ENCODE data around the gene RREB1.

Gene RREB1, protein sequence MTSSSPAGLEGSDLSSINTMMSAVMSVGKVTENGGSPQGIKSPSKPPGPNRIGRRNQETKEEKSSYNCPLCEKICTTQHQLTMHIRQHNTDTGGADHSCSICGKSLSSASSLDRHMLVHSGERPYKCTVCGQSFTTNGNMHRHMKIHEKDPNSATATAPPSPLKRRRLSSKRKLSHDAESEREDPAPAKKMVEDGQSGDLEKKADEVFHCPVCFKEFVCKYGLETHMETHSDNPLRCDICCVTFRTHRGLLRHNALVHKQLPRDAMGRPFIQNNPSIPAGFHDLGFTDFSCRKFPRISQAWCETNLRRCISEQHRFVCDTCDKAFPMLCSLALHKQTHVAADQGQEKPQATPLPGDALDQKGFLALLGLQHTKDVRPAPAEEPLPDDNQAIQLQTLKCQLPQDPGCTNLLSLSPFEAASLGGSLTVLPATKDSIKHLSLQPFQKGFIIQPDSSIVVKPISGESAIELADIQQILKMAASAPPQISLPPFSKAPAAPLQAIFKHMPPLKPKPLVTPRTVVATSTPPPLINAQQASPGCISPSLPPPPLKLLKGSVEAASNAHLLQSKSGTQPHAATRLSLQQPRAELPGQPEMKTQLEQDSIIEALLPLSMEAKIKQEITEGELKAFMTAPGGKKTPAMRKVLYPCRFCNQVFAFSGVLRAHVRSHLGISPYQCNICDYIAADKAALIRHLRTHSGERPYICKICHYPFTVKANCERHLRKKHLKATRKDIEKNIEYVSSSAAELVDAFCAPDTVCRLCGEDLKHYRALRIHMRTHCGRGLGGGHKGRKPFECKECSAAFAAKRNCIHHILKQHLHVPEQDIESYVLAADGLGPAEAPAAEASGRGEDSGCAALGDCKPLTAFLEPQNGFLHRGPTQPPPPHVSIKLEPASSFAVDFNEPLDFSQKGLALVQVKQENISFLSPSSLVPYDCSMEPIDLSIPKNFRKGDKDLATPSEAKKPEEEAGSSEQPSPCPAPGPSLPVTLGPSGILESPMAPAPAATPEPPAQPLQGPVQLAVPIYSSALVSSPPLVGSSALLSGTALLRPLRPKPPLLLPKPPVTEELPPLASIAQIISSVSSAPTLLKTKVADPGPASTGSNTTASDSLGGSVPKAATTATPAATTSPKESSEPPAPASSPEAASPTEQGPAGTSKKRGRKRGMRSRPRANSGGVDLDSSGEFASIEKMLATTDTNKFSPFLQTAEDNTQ (N-terminal part only)

DNA sequence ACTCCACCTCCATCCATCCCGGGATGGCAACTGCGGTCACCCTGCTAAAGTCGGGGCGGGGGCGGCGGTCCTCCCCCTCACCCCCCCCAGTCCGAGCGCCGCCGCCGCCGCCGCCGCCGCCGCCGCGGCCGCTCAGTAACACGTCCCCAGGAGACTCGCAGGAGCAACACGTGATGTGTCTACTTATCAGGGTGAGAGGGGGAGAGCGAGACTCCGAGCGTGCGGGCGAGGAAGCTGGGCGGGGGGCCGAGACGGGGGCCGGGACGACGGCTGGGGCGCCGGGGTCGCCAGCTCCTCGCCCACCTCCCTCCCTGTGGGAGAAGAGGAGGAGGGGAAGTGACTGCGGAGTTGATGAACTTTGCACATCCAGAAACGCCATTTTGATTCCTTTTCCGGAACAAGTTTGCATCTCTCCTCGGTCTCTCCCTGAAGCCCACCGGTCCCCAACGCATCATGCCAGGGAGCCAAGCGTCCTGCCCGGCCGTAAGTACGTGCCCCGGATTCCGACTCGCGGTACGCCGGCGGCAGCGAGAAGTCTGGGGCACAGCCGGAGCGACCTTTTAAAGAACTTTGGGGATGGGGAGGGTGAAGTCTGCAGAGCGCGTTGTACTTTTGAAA, at the start of gene RREB1:
RREB1 (plus strand) TSS at position 384 of the 618 bp plus-strand sequence. CDS start 73,951 bp downstream, outside the sequence.
- peak; percentile 34 to 73 for DNase-seq

DNA sequence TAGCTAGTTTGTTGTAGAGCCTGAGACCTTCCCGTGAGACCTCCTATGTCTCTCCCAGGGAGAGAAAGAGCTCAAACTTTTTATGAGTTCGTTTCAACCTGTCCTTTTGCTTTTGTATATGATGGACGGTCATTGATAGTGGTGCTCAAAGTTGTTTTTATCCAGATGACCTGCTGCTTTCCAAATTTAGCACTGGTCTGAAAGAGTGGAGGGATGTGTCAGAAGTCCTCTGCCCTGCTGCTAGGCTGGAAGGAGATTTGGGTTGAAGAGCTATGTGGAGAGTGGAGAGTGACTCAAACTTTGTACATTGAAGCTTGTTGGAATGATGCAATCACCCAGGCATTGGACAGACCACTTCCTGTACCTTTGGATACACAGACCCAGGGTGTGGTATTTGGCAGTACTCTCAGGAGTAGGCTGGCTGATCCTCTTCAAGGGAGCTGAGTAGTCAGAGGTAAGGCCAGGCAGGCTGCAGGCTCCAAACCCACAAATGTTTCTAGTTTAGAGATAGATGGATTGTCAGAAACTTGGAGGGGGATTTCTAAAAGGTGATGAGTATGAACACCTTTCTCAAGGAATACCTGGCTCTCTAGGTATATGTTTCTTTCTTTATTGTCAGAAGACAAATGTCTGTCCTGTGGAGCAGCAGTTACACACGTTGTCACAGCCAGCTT, 49.4 kb upstream of the RREB1 start:
- DNase-seq = peak; percentile 71 to 74

DNA sequence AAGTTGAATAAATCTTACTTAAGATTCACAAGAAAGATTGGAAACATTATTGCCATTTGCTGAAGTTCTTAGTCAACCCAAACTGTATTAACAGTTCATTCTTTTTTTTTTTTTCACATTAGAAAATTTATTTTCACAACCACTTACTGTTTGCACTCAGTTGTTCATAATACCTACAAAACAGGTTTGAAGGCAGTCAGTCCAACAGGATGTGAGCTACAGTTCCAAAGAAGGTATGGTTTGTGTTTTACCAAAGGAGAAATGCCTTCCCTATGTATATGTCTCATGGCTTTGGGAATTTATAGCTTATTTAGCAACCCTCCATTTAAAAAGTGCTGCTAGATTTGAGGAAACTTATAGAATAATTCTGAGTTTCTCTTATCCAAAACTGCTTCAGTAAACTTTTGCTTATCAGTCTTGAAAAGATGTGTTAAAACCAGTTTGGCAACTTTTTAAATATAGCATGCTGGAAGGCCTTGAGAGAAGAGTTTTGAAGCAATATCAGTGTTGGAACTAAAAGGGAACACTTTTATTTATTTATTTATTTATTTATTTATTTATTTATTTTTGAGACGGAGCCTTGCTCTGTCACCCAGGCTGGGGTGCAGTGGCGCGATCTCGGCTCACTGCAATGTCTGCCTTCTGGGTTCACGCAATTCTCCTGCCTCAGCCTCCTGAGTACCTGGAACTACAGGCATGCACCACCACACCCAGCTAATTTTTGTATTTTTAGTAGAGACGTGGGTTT, 46.8 kb upstream of the RREB1 start:
- DNase-seq = no peak

DNA sequence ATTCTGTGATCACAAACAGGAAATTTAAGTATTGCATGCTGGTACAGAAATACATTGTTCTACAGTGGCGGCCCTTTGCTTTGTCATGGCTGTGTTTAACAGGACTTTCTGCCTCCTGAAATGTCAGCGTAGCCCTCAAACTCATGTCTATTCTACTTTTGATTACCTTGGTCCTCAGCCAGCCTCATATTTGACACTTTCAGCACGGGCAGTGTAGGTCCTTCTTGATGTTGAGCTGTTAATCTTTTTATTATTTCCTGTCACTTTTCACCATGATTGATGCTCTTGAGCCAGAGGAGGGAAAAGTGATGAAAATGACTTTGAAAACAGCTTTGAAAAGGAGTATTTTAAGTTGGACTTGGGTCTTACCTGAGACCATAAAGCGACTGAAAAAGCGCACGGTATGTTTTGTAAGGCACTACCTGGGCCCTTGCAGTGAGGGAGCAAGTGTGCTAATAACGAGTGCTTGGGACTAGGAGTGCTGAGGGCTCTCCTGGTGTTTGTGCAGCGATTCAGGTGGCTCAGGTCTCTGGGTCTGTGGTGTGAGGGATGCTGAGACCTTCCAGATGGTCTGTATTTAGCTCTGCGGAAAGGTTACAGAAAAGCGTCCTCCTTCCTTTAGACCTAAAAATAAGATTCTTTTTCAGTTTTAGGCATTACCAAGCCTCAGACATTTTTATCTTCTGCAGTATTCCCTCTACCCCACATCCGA, 45.2 kb upstream of the RREB1 start:
- DNase-seq = no peak

DNA sequence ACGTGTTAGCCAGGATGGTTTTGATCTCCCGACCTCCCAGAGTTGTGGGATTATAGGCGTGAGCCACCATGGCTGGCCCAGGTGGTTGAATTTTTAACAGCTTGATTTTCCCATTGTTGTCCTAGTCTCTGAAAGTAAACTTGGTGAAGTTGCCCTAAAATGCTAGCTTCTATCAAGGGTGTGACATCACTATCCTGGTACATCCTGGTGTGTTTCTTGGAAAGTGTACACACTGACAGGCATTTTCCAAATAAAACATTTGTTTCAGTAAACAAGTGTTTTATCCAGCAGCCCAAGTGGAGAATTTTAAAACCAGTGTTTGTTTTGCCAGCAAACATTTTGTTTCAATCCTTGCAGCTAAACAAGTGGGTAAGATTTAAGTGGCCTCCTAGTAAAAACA, 40.5 kb upstream of the RREB1 start:
- no peak for DNase-seq

DNA sequence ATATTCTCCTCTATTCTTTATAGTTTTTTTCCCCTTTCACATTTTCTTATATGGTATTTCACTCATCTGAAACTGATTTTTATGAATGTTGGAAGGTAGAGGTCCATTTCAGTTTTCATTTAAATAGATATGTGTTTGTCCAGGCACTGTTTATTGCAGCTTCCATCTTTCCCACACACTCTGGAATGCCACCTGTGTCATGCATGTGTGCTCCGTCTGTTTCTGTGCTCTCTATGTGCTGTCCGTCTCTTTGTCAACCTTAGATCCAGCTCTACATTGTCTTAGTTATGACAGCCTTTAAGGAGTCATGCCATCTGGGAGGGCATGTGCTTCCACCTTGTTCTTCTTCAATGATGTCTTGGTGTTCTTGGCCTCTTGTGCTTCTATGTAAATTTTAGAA, 36.4 kb upstream of the RREB1 start:
- no peak for DNase-seq

DNA sequence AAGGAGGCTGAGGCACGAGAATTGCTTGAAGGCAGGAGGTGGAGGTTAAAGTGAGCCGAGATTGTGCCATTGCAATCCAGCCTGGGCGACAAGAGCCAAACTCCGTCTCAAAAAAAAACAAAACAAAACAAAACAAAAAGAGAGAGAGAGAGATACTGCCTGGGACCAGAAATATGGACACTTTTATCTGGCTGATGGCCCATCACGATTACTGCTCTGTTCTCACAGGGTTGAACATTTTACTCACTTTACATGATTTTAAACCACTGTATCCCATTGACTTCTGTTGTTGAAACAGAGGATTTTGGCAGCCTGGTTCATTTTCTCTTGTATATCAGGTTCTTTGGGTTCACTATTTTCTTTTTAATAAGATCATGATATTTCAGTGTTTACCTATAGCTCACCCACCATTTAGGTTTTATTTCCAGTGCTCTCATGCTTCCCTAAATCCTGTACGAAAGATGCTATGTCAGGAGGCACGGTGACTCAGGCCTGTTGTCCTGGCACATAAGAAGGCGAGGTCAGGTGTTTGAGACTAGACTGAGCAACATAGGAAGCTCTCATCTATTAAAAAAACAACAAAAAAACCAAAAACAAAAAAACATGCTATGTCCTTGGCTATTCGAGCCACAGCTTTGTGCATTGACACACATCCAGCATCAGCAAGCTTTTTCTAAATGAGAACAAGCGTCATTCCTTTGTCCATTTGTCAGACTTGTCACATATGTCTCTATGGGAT, 34.5 kb upstream of the RREB1 start:
- no peak for DNase-seq

DNA sequence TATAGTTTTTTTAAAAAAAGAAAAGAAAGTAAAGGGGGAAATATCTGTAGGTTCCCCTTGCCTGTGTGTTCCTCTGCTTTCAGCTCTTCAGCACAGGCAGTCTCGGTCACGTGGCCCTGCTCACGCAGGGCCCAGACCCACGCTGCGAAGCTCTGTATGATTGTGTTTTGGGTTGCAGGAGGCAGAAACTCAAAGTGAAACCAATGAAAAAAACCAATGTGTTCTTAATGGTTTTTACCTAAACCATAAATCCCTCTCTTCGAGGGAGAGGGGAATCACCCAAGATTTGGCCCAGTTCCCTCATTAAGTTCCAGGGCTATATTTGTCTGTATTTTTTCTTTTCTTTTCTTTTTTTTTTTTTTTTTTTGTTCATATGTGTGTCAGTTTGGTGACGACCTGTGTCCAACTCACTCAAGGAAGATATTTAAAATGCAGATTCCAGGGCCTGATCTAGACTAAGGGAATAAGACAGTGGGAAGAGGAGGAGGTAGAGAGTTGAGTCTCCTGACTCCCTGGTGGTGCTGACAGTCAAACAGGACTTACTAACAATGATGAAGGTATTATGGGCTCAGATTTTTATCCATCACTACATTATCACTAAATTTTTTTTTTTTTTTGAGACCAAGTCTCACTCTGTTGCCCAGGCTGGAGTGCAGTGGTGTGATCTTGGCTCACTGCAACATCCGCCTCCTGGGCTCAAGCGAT, 33.8 kb upstream of the RREB1 start:
- no peak for DNase-seq

DNA sequence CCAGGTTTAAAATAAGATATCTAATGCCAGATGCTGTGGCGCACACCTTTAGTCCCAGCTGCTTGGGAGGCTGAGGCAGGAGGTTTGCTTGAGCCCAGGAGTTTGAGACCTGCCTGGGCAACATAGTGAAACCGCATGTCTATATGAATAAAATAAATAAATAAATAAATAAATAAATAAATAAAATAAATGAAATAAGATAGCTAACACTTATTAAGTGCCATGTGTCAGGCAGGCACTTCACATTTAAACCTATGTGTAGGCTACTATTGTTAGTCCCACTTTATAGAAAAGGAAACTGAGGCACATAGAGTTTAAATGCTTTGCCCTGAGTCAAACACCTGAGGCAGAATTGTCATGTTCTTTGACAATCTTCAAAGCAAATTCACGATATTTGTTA, 32.9 kb upstream of the RREB1 start:
- DNase-seq = no peak

DNA sequence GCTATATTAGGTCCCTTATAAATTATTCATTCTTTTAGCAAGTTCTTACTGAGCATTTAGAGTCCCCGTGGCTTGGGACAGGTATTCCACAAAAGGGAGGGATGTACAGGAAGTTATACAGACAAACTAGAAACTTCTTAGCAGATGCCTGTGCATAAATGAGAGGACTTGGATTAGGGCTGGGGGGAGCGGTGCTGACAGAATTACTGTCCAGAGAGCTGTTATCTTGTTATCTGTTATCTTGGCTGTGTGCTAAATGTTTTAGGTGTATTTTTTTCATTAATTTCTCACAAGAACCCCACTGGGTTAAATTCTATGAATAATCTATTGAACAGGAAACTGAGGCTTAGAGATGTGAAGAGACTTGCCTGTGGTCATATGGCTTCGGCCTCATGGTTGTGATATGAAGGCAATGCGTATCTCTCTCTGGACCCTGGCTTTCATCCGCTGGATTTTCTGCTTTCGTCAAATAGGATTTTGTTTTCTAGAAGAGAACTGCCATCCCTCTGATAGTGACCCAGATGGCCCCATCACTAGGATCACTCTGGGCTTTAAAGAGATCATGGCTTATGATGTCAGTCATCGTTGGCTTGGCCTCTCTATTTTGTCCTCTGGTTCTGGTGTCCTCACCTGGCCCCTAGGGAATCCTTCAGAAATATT, 32.3 kb upstream of the RREB1 start:
- DNase-seq = no peak

DNA sequence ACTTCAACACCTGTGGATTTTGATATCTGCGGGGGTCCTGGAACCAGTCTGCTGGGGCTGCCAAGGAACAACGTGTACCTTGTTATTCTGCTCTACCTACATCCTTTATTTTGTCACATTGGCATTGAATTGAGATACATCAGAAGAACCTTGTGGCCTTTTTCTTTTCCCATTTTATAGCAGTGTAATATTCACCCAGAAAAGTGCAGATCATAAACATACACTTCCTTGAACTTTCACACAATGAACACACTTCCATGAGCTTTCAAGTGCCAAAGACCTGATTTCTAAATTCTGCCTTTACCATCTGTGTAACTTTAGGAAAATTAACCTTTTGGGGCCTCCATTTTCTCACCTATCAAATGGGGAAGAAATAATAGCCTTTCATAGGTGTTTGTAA, 29.9 kb upstream of the RREB1 start:
- DNase-seq = no peak

DNA sequence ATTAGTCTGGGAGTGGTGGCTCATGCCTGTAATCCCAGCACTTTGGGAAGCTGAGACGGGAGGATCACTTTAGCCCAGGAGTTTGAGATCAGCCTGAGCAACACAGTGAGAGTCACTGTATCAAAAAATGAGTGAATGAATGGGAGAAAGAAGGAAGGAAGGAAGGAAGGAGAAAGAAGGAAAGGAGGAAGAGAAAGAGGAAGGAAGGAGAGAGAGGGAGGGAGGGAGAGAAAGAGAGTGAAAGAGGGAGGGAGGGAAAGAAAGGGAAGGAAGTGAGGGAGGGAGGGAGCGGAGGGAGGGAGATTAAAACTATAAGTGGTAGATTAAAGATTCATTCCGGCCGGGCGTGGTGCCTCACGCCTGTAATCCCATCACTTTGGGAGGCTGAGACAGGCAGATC, 28.9 kb upstream of the RREB1 start:
- no peak for DNase-seq

DNA sequence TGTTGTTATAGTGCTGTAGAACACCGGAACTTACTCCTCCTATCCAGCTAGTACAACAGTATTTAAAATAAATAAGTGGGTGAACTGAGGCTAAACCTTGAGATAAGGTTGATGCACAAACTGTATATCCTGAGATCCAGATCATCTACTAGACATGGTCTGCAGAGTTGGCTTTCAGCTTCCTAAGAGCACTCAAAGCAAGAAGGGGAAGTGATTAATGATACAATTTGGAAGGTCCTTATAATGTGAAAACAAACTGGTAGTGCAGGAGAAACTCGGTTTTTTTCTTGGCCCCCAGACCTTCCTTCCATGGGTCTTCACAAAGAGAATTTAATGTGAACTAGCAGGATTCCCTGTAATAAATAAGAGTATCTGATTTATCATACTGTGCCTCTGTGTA, 27.4 kb upstream of the RREB1 start:
- no peak for DNase-seq

DNA sequence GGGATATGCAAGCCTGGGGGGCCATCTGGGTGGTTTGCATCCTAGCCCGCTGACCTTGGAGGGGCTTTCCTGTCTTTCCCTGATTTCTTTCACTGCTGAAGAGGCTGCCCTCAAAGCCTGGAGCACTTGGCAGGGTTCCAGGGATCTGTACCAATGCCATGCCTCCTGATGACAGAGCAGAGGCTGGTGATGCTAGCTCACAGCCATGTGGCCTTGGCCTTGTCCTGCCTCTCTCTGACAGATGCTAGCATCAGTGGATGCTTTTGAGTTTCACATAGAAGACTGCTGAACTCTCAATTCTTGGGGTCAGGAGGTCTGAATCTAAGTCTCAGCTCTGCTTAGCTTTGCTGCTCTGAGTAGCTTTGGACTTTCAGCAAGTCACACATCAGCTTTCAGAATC, 21.9 kb upstream of the RREB1 start:
- no peak for DNase-seq

DNA sequence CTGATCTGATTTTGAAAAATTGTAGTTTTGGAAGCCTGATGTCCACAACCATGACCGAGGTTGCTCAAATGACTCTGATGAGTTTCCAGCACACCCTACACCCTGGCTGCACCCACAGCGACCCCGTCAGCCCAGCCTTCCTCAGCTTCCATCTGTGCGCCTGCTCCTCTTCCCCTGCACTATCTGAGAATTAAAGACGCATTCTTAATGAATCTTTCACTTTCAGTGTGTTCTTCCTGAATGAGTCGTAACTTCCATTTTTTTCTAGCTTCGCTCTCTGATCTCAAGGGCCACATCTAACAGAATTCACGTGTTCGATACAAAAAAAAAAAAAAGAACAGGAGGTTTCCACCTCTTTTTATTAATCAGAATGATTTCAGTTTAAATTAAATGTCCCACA, 21.3 kb upstream of the RREB1 start:
- DNase-seq = no peak

DNA sequence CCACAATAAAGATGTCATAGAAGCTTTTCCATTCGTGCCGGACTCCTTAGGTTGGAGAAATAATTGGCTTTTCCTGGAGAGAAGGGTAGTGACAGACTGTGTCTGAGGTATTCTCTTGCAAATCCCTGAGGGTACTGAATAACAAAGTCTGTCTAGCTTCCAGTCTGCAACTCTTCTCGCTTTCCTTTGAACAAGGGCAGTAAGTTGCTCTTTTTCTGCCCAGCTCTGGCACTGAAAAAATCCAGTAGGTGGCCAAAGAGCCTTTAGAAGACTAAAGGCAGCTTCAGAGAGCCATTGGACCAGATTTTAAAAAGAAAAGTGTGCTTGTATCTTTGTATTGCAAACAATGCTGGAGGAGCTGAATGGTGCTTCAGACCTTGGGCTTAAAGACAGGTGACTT, 20.7 kb upstream of the RREB1 start:
- no peak for DNase-seq

DNA sequence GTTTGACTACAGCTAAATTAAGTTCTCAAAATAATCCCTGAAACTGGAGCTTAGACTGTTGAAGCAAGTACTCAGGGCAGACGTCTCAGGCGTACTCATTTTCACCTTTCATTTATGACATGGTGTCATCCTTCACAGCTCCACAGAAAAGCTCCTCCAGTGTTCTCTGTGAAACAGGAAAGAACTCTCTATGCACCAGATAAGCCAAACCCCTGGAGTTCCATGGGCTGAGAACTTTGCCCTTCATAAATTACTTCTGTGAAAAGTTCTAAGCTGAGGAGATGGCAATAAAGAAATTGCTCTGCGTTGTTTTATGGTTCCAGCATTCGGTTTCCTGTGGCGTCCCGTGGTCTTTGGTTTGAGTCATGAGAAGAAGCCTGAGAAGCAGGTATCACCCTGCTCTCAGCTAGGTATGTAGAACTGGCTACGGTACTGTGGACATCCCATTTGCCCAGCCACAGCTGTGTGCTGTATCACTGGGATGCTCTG, 20.2 kb upstream of the RREB1 start:
- DNase-seq = no peak

DNA sequence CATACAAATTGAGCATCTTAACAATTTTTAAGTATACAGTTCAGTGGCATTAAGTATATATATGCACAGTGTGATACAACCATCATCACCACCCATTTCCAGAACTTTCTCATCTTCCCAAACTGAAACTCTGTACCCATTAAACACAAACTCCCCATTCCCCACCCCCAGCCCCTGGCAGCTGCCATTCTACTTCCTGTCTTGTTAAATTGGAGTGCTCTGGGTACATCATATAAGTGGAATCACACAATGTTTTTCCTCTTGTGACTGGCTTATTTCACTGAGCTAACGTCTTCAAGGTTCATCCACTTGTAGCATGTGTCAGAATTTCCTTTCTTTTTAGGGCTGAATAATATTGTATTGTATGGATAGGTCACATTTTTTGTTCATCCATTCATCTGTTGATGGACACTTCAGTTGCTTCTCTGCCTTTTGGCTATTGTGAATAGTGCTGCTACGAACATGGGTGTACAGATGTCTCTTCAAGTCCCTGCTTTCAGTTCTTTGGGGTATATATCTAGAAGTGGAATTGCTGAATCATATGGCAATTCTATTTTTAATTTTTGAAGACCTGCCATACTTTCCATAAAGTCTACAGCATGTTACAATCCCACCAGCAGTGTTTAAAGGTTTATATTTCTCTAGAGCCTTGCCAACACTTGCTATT, 19.6 kb upstream of the RREB1 start:
- DNase-seq = no peak
